HG03521 (cell line): ENCODE results near the gene ATAD2B.
"Not testable (repeated sequence)": the region's sequence is repeated elsewhere in the genome, so short reads cannot be mapped to it uniquely, and the experiment has no call there.

Experiments
- ATAC-seq: cut with Tn5 transposase; IDR thresholded peaks from one replicate; pipeline ENCODE4 v1.9.1; 2021; ENCODE audit warnings: mild to moderate bottlenecking, moderate library complexity; ENCODE audit not compliant: unreplicated experiment

ATAD2B gene

DNA sequence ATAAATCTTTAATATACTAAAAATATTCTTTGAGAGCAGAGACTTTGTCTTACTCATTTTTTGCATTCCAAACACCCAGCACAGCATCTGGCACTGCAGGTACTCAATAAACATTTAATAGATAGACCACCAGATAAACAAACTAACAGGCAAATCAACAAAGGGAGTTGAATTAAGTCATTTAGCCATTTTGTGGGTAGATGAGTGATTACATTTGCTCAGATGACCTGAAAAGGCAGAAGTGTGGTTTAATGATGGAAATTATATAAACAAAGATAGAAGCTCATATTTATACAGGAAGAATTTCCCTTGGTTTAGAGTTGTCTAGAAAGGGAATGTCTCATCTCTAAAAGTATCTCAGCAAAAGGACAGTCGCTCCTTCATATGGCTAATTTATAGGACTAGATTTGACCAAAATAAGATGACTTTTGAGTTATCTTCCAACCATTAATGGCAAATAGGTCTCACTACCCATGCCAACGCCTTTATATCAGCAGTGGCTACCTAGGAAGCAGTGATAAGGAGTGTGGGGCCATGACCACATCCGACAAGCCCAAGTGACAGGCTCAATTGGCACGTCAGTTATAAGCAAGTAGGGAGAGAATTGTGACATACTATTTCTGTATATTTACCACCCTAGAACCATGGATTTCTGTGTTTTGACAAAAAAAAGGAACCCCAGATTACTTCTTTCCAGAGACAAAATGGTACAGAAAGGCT is 173.5 kb downstream of the ATAD2B start:
- no peak for ATAC-seq

DNA sequence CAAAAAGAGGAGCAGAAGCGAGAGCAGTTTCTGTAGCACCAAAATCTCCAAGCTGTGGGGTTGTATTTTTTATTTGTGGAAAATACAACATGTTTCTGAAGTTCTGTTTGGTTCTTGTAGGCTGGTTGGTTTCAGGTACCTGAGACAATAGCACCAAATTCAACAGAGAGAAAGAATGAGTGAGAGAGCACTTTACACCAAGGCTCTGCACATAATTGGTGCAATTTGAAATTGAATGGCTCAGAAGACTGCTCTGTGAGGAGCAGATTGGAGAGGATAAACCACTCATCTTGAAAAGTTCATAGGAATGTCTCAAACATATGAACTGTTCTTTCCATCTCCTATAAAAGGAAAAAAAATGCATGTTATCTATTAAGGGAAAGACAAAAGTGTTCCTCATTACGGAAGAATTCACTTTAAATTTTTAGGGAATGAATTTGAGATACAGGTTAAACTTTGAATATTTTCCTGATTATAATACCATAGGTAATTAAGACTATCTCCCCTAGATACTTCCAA is 175.1 kb downstream of the ATAD2B start:
- no peak for ATAC-seq

DNA sequence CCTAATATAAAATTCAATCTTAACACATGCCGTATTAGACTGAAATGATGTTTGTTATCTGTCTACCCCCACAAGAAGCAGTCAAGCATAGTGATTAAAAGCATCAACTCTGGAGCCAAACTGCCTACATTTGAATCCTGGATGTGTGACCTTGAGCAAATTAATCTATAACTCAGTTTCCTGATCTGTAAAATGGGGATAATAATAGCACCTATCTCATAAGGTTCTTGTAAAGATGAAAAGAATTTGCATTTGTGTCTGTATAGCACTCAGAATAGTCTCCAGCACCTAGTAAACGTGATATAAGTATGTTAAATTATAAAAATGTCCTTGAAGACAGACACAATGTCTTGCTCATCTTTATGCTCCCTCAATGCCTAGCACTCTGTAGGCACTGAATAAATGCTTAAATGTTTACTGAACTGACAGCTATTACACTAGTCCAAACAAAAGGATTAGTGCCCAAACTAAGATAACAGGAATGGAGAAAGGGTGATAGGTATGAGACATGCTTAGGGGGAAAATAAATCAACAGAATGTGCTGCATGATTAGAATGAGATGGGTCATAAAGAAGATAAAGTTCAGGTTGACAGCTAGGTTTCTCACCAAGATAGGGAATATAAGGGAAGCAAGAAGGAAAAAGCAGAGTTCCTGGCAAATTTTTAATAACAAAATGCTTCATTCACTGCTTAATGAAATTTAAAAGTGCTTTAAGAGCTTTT is 180.6 kb downstream of the ATAD2B start:
- no peak for ATAC-seq

DNA sequence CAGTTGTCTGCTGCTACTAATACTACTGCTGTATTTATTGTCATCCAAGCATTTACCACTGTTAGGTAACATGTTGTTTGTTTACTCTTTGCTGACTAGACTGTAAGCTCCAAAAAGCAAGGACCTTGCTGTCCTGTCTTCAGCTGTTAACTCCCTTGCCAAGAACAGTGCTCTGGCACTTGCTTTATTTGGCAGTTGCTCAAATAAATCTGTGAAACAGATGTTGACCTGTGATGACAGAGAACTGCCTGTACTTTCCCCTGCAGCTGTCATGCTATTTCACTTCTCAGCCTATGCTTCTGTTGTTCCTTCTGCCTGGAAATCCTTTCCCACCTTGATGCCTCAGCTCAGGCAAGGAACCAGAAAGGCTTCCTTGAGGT is 181.2 kb downstream of the ATAD2B start:
- no peak for ATAC-seq

DNA sequence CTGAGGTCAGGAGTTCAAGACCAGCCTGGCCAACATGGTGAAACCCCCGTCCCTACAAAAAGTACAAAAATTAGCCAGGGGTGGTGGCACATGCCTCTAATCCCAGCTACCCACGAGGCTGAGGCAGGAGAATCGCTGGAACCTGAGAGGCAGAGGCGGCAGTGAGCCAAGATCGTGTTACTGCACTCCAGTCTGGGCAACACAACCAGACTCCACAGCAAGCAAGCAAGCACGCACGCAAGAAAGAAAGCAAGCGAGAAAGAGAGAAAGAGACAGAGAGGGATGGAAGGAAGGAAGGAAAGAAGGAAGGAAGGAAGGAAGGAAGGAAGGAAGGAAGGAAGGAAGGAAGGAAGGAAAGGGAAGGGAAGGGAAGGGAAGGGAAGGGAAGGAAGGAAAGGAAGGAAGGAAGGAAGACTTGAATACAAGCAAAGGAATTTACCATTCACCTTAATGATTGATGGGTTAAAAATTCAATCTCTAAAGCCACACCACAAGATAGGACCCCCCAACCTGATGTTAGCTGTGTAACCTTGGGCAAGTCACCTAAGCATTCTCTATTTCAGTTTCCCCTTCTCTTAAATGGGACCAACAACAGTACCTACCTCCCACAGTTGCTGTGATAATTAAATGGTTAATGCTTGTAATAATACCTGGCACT is 181.7 kb downstream of the ATAD2B start:
- no peak for ATAC-seq

DNA sequence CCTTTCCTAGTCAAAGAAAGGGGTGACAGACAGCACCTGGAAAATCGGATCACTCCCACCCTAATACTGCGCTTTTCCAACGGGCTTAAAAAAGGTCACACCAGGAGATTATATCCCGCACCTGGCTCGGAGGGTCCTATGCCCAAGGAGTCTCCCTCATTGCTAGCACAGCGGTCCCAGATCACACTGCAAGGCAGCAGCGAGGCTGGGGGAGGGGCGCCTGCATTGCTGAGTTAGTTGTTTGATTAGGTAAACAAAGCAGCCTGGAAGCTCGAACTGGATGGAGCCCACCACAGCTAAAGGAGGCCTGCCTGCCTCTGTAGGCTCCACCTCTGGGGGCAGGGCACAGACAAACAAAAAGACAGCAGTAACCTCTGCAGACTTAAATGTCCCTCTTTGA is 190.1 kb downstream of the ATAD2B start:
- ATAC-seq, result not testable (repeated sequence)

DNA sequence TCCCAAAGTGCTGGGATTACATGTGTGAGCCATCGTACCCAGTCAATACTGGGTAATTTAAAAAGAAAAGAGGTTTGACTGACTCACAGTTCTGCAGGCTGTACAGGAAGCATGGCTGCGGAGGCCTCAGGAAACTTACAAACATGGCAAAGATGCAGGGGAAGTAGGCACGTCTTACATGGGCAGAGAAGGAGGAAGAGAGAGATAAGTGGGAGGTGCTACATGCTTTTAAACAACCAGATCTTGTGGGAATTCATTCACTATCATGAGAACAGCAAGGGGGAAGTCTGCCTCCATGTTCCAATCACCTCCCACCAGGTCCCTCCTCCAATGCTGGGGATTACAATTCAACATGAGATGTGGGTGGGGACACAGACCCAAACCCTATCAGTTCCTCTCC is 192.5 kb downstream of the ATAD2B start:
- ATAC-seq, result no peak

DNA sequence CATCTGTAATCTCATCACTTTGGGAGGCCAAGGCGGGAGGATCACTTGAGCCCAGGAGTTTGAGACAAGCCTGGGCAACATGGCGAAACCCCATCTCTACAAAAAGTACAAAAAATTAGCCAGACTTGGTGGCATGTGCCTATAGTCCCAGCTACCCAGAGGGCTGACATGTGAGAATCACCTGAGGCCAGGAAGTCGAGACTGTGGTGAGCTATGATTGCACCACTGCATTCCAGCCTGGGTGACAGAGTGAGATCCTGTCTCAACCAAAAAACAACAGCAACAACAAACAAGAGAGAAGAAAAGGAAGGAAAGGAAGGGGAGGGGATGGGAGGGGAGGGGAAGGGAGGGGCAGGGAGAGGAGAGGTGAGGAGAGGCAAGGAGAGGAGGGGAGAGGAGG is 203.9 kb downstream of the ATAD2B start:
- ATAC-seq, result not testable (repeated sequence)

DNA sequence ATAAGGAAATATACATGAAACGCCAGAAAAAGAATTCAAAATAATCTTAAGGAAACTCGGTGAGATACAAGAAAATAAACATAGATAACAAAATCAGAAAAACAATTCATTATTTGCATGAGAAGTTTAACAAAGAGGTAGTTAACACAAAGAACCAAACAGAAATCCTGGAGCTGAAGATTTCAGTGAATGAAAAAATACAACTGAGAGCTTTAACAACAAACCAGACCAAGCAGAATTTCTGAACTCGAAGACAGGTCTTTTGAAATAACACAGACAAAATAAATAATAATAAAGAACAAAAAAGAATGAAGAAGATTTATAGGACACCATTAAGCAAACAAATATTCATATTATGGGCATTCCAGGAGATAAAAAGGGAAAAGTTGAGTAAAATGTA is 204.7 kb downstream of the ATAD2B start:
- ATAC-seq, result no peak

DNA sequence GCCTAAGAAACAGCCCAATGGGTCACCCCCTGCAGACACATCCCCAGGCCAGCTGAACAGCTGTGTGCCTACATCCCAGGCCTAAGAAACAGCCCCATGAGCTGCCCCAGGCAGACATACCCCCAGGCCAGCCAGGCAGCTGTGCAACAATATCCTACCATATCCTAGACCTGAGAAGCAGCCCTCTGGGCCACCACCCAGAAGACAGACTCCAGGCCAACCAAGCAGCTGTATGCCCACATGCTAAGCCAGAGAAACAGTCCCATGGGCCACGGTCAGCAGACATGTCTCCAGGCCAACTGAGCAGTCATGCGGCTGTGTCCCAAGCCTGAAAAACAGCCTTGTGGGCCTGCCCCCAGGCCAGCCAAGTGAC is 205.5 kb downstream of the ATAD2B start:
- no peak for ATAC-seq

DNA sequence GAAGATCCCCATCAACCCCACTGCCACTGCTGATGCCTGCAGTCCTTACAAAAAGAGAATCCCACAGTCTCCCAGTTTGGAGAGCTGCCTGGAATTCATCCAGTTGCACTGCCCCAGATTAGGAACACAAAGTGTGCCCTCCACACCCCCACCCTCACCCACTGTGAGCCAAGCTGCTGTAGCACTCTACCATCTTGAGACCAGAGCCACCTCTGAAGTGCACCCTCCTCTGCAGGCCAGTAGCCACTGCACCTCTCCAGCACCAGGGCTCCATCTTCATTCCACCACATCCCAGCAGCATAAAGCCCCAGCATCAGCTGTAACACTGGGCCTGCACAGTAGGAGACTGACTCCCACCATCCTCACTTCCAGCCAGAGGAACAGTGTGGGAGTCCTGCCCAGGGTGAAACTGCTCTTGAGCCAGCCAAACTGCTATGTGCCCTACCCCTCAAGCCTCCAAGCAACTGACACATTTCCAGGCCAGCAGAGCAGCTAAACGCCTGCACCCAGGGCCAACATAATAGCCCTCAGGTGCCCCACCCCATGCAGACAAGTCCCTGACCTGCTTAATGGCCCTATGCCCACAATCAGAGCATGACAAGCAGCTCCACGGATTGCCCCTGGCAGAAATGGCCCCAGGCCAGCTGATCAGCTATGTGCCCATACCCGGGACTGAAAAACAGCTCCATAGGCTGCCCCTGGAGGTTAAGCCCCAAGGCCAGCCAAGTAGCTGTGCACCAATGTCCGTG is 206.0 kb downstream of the ATAD2B start:
- no peak for ATAC-seq

DNA sequence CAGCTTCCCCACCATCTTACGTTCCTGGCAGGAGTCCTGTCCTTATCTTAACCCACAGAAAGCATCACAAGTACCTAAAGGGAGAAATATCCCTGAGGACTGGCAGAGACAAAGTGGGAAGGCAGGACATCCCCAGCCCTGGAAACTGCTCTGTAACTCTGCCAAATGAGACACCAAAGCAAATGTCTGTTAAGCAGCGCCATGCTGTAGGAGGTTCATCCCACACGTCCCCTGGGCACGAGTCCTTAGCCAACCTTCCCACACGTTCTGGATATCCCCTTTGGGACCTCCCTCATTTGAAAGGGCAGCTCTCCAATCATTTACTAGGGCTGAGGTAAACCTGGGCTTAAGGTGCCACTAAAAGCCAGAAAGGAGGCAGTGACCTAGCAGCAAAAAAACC is 207.2 kb downstream of the ATAD2B start:
- ATAC-seq, result no peak

DNA sequence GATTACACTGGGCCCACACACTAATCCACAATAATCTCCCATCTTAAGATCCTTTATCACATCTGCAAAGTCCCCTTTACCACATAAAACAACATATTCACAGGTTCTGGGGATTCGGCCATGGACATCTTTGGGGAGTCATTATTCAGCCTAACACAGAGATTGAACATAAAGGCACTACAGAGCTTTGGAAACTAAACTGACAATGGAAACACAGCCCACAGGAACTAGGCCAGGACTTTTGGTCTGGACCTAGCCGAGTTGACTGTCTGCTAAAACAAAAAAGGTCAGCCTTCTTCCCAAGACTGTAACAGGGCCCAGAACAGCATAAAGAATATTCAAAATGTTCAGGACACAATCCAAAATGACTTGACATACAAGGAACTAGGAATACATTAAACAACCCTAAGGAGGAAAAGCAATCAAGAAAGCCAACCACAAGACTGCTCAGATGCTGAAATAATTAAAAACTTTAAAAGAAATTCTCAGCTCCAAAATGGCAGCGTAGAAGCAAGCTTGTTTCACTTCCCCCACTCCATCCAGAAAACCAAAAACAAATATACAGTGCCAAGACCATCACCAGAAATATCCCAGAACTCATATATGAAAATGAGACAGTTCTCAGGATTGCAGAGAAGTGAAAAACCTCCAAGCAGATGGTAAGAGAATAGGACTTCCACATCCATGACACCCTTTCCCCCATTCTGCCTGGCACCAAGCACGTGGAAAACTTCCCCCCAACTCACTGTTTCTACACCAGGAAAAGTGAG is 207.8 kb downstream of the ATAD2B start:
- no peak for ATAC-seq

DNA sequence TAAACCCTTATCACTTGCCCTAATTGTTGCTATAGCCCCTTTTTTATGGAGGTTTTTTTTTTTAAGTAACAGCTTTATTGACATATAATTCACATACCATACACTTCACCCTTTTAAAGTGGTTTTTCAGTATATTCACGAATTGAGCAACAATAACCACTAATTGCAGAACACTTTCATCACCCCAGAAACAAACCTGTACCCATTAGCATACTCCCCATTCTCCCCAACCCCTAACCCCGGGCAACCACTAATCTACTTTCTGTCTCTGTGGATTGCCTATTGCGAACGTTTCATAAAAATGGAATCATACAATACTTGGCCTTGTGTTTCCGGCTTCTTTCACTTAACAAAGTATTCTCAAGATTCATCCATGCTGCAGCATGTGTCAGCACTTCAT is 213.6 kb downstream of the ATAD2B start:
- ATAC-seq, result no peak

DNA sequence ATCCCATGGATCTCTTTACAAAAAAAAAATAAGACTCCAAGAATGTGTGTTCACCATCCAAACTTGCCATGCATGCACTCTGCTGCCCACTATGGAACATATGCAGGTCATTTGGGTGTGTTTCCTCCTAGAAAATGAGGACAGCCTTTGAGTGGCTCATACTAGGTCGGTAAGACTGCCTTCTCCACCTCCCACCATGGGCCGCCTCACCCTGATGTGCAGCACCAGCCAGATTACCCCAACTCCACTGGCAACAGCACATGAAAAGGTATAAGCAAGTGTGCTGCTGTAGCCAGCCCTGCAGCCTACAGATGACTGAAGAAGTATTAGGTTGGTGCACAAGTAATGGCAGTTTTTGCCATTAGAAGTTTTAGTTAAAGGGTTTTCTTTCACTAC is 214.2 kb downstream of the ATAD2B start:
- no peak for ATAC-seq

DNA sequence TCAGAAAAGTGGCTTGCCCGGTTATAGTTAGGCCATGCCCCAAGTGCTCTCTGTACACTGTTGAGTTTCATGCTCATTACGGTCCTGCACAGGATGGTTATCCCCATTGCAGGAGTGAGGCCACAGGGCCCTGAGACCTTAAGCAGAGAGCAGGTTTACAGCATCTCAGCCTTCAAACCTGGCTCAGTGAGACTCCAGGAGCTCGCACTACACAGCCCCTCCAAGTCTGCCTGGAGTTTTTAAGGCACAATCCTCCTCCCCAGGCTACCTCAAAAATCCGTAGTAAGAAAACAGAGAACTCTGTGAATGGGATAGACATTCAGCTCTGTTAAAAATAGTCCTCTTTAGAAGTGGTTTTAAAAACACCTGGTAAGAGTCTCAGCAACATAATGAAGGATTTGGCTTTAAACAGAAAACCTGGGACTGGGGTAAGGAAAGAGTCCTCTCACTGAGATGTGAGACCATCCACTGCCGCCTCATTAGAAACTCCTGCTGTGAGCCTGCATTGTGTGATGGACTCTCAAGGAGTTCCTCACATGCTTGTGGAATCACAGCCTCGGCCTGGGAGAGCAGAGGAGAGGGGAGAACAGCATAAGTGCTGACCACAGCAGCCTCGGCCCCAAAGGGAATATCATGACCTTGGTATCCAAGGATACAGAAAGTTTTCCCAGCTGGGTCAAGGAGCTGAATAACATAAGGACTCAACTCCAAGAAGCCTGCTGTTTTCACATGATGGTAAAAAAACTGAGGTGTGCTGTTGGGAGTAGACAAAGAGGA is 214.8 kb downstream of the ATAD2B start:
- ATAC-seq, result no peak

DNA sequence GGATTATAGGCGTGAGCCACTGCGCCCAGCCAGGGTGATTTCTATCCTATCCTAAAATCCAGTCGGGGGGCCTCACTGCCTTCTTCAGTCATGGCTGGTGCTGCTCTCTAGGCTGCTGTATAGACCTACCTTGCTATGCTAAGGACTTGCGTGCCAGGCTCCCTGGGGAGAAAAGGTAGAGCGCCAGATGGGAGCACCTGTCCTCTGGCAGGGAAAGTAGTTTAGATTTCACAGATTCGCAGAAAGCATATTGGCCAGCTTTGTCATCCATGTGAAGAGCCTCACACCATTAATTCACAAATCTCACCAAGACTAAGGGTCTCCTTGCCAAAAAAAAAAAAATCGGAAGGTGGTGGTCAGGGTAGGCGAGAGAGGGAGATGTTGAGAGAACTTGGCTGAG is 217.6 kb downstream of the ATAD2B start:
- no peak for ATAC-seq

DNA sequence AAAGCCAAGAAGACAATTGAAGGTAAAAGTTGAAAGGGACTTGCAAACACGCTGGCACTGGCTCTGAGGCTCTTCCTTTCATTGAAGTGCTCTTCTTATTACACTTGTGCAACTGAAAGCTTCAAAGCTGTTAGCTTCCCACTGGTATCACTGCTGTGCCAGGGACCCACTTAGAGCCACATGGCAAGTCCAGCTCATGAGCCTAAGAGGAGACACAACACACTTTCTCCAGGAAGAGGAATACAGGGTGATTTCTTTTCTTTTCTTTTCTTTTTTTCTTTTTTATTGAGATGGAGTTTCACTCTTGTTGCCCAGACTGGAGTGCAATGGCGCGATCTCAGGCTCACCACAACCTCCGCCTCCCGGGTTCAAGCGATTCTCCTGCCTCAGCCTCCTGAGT is 218.2 kb downstream of the ATAD2B start:
- no peak for ATAC-seq

DNA sequence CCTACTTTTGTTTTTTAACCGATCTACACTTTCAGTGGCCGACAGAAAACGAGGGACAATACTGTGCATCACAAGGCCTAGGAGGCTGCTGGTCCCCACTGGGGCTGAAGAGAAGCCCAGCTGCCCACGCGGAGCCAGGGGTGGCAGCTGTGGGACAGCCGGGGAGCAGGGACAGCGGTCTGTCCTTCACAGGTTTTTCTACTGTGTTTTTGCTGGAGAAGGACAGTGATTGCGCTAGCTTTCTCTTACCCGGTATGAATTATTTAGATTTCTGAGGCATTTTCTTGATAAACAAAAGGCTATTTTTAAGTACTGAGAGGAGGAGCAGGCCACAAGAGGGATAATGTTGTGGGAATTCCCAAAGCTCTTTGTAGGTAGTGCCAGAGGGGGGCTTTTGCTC is 219.8 kb downstream of the ATAD2B start:
- no peak for ATAC-seq

DNA sequence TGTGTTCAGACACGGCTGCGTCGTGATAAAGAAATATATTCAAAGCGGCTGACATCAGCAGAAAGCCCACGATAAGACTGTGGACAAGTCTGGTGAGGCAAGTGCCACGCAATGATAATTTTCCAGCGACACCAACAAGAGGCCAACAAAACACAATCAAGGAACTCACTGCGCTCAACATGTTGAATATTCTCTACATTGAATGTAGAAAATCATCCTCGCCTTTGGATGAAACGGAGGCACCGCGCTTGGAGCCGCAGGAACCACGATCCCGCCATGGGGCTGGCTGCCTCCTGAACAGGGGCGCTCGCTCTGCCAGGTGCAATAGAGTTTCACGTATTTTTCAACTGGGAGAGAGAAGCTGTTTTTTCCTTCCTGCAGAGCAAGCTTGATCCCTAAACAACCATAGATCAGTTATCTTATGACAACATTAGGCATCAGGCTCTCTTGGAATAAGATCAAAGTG is 220.3 kb downstream of the ATAD2B start:
- ATAC-seq, result no peak
